GM21529 (cell line): ENCODE data around the gene TTF2.

Source experiments
- ATAC-seq: cut with Tn5 transposase; IDR thresholded peaks from one replicate; pipeline ENCODE4 v1.9.1; 2021; ENCODE audit not compliant: unreplicated experiment

The TTF2 gene

GRCh38 chr1:117059678-117060440 lies at the start of gene TTF2:
TSS of gene TTF2 (plus strand) at chr1:117060326. CDS start at chr1:117060347, 21 bp downstream.
- ATAC-seq: peak; percentile 92

GRCh38 chr1:117011334-117011733 lies 48.8 kb upstream of the TTF2 start:
- no peak for ATAC-seq

GRCh38 chr1:117013309-117013858 lies 46.7 kb upstream of the TTF2 start:
- ATAC-seq: no peak

- no peak for ATAC-seq
Measured at GRCh38 chr1:117014209-117014608, 45.9 kb upstream of the TTF2 start.

- ATAC-seq: no peak
Measured at GRCh38 chr1:117015724-117016123, 44.4 kb upstream of the TTF2 start.

- no peak for ATAC-seq
Measured at GRCh38 chr1:117017062-117017461, 43.1 kb upstream of the TTF2 start.

- ATAC-seq: peak; percentile 70
Measured at GRCh38 chr1:117017648-117018047, 42.5 kb upstream of the TTF2 start.

- no peak for ATAC-seq
Measured at GRCh38 chr1:117020526-117021156, 39.5 kb upstream of the TTF2 start.

GRCh38 chr1:117022114-117022513 lies 38.0 kb upstream of the TTF2 start:
- ATAC-seq: no peak

- ATAC-seq: no peak
Measured at GRCh38 chr1:117025568-117025967, 34.6 kb upstream of the TTF2 start.

GRCh38 chr1:117026361-117026760 lies 33.8 kb upstream of the TTF2 start:
- no peak for ATAC-seq

GRCh38 chr1:117029685-117030084 lies 30.4 kb upstream of the TTF2 start:
- no peak for ATAC-seq

GRCh38 chr1:117030271-117030877 lies 29.8 kb upstream of the TTF2 start:
- ATAC-seq: no peak

- no peak for ATAC-seq
Measured at GRCh38 chr1:117032266-117032665, 27.9 kb upstream of the TTF2 start.

GRCh38 chr1:117032681-117033539 lies 27.2 kb upstream of the TTF2 start:
- no peak for ATAC-seq

GRCh38 chr1:117033772-117034171 lies 26.4 kb upstream of the TTF2 start:
- ATAC-seq: no peak

- ATAC-seq: no peak
Measured at GRCh38 chr1:117034791-117035290, 25.3 kb upstream of the TTF2 start.

GRCh38 chr1:117036018-117036461 lies 24.1 kb upstream of the TTF2 start:
- ATAC-seq: no peak

GRCh38 chr1:117037802-117038201 lies 22.3 kb upstream of the TTF2 start:
- no peak for ATAC-seq

GRCh38 chr1:117038236-117038635 lies 21.9 kb upstream of the TTF2 start:
- ATAC-seq: no peak

- no peak for ATAC-seq
Measured at GRCh38 chr1:117044217-117044616, 15.9 kb upstream of the TTF2 start.
